ENCODE measurements around the gene RELL1.

The RELL1 gene

DNA sequence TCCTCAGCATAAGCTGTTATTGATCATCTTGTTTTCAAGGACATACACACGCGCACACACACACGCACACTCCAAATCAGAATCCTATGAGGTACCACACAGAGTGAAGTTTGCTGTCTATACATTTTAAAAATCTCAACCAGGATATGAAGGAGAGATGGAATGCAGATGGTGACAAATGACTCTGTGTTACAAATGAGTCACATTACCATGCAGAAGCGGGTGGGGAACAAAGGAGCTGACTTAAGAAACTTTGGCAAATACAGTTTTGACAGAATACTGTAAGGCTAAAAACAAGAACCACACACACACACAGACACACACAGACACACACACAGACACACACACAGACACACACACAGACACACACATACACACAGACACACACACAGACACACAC, 81.7 kb downstream of the RELL1 start:
- peak; percentile 98 for FAIRE-seq
- DNase-seq (ENCODE audit: insufficient read length, low spot score): peak; percentile 10

DNA sequence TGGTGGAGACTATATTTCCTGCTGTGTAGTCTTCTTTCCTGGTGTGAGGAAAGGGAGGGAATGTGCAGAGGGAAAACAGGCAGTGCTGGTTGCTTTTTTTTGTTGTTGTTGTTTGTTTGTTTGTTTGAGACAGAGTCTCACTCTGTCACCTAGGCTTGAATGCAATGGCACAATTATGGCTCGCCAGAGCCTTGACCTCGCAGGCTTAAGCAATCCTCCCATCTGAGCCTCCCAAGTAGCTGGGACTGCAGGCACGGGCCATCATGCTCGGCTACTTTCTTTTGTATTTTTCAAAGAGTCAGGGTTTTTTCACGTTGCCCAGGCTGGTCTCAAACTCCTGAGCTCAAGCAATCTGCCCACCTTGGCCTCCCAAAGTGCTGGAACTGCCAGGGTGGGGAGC, 82.5 kb downstream of the RELL1 start:
- FAIRE-seq: no peak
- DNase-seq (ENCODE audit: insufficient read length, low spot score): no peak

DNA sequence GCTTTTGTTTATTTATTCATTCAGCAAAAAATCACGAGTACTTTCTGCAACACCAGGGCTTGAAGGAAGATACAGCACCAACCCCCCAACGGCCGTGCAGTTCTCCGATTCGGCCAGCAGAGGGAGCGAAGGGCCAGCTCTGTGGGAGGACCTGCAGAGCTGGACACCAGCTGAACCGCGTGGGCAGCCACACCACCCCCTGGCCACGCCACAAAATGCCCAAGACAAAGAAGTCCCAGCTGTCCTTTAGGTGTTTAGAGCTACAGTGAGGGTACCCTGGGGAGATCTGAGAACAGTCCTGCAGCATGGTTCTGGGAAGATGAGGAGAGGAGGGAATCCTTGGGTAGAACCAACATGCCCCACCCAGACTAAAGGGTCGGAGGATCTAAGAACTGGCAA, 83.1 kb downstream of the RELL1 start:
- FAIRE-seq (peak; percentile 63), DNase-seq (ENCODE audit: insufficient read length, low spot score) (peak; percentile 85)

DNA sequence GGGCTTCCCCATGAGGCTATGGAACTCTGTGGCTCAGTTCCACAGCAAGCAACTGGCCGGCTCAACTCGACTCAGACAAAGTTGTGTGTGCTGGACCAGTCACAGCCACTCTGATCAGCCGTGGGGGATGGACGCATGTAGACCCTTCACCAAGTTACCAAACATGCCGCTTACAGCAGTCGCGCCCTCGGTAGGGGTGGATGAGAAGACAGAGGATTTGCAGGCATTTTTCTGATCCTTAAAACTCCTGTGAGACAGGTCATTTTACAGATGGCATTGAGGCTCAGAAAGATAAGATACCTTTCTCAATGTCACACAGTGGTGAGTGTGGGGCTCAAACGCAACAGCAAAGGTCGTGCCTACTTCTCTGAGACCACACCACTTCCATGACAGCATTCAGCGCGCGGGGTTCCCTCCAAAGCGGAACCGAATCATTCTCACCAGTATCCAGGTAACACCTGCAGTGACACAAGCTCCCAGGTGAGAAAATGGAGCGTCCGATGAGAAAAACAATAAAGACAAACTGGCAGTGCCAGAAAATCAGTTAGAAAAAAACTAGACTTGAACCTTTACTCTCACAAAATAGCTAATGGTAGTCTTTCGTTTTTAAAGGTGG, 83.6 kb downstream of the RELL1 start:
- no peak for DNase-seq (ENCODE audit: insufficient read length, low spot score)
- FAIRE-seq: no peak

DNA sequence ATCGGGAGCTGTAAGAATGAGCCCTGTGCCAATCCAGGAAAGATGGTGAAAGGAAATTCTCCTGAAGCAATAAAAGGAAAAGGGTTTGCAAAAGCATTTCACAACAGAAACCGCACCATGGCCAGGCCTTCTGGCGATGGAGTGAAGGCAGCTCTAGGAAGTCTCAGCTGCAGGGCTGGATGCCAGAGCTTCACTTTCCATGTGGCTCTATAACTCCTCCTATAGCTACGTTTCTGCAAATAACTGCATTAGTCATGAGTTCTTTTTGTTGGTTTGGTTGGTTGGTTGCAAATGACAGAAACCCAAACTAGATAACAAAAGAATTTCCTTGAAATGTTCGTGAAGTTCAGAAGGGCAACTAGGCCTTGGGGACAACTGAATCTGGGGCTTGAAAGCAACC, 84.6 kb downstream of the RELL1 start:
- no peak for FAIRE-seq
- no peak for DNase-seq (ENCODE audit: insufficient read length, low spot score)

DNA sequence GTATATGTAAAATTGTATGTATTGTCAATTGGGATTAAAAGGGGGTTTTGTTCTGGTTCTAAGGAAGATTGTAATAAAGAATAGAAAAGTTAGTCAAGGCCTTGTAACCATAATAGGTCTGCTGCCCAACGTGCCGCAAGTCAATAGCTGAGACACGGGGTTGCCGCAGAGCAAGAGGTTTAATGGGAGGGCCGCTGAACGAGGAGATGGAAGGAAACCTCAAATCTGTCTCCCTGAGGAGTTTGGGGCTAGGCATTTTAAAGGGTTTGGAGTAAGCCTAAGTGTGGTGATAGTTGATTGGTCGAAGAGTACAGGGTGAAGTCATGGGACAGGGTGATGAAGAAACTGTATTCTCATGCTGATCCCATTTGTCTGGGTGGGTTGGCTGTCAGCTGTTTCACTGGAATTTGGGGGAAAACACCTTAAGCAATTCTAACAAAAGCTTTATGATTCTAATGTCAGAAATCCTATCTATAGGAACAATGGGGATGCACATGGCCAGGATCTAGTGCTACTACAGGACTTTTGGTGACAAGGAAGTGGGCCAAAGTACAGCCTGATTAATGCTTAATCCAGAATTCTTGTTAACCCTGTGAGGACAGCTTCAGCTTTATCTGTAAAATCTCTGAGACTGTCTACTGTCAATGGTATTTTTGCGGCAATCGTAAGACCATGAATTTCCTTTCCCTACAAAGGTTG, 86.9 kb downstream of the RELL1 start:
- DNase-seq (ENCODE audit: insufficient read length, low spot score) (no peak), FAIRE-seq (no peak)

DNA sequence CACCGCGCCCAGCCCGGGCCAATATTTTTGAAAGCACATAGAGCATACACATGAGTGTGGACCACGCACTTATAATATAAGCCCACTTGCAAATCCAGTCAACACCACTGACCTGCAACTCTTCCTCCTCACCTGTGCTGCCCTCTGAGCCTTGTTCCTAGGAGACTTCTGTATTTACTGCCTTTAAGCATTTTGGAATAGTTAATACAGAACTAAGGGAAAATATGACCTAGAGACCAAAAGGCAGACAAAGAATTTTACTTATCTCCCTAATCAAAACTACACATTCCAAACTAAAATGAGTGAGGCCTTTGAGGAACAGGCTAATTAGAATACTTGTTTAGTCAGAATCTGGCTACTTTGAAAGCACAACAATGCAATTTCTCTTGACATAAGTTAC, 89.1 kb downstream of the RELL1 start:
- no peak for DNase-seq (ENCODE audit: insufficient read length, low spot score)
- FAIRE-seq: no peak

DNA sequence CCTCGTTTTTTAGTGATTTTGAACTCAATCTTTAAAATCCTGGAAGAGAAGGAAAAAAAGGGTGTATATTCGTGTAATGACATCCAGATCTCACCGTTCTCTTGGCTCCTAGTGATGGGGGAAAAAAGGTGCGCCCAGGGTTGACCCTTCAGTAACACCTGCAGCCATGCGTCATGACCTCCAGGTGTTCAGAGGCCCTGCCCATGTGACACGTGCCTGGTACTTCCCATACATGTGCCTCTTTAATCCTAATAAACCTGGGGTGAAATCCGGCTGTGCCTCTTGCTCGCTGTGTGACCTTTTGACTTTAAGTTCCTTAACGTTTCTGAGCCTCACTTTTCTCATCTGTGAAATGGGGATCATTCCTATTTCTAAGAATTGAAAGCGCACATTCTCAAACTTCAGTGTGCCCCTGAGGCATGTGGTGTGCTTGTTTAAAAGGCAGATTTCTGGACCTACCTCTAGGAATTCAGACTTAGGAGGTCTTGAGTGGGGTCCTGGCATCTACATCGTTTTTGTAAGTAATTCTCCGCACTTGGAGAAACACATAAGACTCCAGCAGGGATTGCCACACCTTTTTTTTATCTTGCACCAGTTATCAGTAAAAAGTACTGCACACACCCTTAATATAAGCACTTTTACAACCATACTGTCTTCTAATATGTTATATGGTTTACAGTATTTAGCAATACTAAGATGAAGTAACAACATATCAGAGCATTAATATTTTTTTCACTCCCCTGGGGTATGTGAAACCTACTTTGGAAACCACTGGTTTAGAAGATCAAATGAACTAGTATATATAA, 90.1 kb downstream of the RELL1 start:
- DNase-seq (ENCODE audit: insufficient read length, low spot score) (no peak), FAIRE-seq (no peak)

DNA sequence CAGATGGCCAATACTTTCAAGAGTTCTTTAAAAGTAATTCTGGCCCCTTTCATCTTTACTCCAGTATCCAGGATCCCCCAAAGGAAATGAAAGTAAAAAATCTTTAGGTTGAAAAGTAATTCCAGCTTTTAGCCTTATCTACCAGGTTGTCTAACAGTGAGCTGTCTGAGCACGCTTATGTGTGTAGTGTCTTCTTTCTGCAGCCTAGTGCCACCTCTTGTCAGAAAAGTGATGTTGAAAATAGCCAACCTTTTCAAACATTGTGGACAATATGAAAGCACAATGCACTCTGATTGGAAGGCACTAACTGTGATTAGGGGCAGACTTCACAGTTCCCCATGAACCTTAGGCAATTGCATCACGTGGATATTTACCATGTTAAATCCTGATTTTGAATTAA, 92.1 kb downstream of the RELL1 start:
- FAIRE-seq: no peak
- DNase-seq (ENCODE audit: insufficient read length, low spot score): no peak

DNA sequence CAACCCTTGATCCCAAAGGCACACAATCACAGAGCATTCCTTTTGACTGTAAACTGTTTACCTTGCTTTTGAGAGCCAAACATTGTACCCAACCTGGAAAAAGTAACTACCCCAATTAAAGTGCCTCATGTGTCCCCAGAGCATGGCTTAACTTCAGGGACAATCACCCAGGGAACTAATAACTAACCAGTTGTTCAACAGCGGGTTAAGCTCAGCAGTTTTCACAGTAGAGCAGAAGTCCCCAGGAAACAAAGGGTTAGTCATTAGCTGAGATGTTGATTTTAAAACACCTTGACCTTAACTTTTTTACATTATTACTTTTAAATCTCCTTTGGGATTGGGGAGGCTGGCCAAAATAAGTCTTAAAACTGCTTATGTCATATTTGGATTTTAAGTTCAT, 94.8 kb downstream of the RELL1 start:
- no peak for DNase-seq (ENCODE audit: insufficient read length, low spot score)
- FAIRE-seq: no peak

DNA sequence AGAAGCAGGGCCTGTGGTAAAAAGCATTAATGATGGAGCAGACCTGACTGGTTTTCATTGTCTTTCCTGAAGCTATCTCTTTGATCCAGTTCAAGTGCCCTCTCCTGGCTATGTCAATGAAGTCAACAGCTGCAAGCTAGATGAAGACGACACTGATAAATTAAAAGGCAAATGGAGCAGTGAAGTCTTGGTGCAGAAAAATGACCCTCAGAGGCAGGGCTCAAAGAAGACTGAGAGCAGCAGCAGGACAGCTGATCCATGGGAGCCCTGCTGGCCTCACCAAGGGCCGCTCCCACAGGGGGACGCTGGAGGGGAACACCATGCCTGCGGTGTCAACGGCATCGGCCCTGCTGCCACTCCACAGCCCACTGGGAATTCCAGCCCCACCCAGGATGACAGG, 96.2 kb downstream of the RELL1 start:
- no peak for DNase-seq (ENCODE audit: insufficient read length, low spot score)
- FAIRE-seq: no peak

DNA sequence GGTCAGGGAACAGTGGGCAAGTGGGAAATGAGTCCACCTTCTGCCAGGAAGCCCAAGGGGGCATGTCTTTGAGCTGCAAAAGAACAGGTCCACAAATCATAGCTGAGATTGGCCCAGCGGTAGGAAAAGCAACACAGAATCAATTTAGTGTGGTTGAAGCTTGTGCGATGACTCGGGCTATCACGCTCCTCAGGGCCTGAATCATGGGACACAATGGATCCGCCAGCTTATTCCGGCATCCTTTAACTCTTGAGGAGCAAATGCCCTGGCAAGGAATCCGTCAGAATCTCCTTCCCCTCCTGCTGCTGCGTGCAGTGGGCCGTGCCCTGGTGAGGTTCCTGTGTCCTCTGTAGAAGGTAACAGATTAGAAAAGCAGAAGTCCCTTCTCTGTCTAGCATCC, 98.0 kb downstream of the RELL1 start:
- no peak for FAIRE-seq

DNA sequence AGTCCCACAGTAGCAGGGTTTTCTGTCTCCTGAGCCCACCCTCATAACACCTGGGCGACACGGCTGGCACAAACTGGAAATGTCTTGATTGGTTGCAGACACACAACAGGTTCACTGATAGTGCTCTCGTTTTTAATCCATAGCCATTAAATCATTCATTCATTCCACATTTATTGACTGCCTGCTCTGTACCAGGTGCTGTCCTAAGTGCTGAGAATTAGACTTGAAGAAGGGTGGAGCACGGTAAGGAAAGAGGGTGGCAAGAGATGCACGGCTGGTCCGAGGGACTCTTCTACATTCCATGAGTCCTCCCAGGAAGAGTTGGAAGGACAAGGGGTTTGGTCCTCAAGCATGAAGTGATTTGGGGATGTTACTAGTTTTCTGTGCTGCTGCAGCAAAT, 100.0 kb downstream of the RELL1 start:
- DNase-seq (ENCODE audit: insufficient read length, low spot score) (no peak), FAIRE-seq (no peak)

More for the DNA sequence above, 98.0 kb downstream of the RELL1 start:
- no peak for DNase-seq (ENCODE audit: insufficient read length, low spot score)

DNA sequence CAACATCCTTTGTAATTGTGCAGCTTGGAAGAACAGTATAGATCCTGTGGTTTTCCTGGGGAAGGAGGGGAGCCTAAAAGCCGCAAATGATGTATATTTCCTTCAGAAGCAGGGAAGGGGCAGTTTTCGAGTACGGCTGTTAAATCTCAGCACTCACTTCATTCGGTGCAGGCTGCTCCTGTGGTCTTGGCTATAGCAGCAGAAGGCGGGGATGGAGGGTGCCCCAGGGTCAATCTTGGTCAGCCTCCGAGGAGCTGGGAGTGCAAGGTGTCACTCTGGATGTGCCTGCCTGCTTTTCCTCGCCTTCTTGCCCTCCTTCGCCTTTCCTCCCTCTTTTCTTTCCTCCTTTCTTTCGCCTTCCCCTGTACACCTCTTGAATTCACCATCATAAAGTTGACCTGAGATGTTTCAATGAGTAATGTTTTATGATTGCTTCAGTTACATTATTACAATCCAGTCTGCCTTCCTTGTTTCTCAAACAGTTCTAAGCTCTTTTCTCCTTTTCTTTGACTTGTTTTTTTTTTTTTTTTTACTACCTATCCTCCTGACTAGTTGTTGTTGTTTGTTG, 101.6 kb downstream of the RELL1 start:
- no peak for DNase-seq (ENCODE audit: insufficient read length, low spot score)
- FAIRE-seq: no peak

DNA sequence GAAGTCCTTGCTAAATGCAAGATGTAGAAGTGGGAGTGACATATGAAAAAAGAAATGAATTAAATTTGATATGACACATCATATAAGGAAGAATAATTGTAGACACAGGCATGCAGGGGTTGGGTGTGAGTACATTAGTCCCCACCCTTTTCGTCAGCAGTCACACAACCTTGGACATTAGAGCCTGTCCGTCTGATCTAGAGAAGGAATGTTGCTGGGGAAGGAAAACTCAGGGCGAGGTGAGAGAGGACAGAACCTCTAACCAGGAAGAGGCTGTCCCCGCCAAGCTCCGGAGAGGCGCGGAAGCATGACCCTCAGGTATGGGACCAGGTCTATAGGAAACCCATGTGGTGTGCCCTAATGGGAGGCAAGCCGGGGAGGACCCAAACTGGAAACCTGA, 102.1 kb downstream of the RELL1 start:
- DNase-seq (ENCODE audit: insufficient read length, low spot score) (no peak), FAIRE-seq (no peak)

DNA sequence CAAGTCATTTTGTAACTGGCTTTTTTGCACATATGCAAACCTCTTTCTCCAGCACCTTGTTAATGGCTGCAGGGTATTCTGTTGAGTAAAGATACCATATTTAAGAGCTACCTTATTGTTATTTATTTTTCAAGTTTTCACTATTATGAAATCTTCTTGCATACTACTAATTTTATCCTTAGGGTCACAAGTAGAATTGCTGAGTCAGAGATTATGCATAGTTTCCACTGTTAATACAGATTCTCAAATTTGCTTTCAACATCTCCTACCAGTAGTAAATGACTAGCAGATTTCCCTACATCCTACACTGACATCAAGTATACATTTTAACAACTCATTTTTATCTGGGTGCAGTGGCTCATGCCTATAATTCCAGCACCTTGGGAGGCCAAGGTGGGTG, 112.6 kb downstream of the RELL1 start:
- no peak for FAIRE-seq
- no peak for DNase-seq (ENCODE audit: insufficient read length, low spot score)

DNA sequence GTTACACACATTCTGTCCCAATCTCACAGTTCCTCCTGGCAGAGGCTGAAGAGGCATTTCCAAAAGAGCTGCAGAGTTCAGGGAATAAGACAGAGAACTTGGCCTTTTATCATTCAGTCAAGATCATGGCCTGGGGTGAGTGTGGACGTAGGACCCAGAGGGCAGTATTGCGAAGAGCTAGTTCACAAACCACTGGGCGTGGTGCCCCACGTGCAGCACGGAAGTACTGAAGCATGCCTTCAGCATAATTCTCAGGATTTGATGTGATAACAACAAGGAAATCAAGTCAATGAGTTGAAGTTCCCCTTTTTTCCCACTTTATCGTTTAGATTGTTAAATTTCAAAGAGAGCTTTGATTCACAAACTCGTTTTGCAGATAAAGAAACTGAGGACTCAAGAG, 117.7 kb downstream of the RELL1 start:
- DNase-seq (ENCODE audit: insufficient read length, low spot score) (no peak), FAIRE-seq (no peak)

DNA sequence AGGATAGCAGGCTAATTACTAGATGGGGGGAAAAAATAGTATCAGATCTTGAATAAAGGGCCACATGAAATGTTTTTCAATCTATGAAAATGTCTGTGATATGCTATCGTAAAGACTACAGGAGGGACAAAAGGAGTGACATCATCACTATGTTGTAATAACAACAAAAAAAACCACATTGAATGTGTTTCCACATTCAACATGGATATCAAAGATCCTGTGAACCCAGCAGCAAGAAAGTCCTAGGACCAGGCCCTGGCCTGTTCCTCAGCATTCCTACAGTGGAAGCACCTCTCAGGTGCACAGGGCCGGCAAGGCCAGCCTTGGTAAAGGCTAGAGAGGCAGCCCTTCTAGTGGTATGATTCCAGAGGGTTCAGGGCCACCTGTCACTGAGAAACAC, 118.3 kb downstream of the RELL1 start:
- DNase-seq (ENCODE audit: insufficient read length, low spot score) (no peak), FAIRE-seq (no peak)

DNA sequence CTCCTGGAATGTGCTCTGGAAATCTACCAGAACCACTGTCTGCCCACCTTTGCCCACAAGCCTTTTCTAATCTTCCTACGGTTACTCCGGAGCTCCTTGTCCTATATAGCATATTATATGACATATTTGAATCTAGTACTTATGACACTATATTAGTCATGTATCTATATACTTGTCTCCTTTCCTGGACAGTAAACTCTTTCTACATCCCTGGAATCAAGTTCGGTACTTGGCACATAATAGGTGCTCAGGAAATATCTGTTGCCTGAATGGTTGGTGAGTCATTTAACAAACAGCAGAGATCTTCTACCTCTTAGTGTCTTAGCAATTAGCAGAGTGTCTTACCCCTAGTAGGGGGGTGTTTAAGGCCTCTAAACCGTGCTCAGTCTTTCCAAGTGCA, 123.6 kb downstream of the RELL1 start:
- DNase-seq (ENCODE audit: insufficient read length, low spot score): no peak
- no peak for FAIRE-seq

DNA sequence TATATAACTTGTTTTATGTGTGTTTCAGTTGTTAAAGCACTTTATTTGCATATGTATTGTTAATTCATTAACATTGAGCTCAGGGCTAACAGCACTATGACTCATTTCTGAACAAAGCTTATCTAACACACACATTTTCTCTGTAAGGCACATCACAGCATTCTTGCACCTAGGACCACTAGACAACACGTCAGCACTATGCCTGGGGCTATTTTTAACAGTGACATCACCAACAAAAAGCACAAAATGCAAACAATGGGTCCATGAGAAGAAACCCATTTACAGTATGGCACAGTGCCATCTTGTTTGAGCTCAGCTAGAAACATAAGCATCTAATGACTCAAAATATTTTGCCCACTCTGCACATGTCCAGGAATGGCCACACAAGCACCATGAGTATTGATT, 124.4 kb downstream of the RELL1 start:
- DNase-seq (ENCODE audit: insufficient read length, low spot score): no peak
- no peak for FAIRE-seq

DNA sequence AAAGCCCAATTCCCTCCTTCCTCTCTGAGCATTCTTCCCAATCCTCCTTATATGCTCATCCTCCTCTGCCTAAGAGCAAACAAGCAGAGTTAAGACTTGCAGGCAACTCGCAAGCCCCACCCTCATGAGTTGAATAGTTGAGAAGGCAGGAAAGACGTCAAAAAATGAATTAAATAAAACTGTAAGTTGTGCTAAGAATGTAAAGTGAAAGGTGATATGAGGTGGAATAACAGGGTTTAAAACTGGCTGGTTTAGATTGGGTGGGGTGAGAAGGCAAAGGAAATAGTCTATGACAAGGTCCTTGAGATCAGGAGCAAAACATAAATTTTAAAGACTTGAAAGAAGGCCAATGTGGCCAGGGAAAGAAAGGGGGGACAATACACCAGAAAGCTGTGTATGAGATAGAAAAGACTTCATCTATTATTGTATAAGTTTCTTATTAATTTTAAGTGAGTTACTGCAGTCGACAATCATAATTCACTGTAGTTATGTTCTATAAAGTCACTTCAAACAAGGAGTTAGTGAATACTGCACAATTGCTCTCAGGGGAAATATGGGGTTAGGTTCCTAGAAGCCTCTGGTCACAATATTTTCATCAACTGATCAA, 124.9 kb downstream of the RELL1 start:
- FAIRE-seq (no peak), DNase-seq (ENCODE audit: insufficient read length, low spot score) (no peak)
